Fibroblast of villous mesenchyme (primary cell): ENCODE results near the gene LUZP1. TPM values are rescaled to one million over a fixed set of nuclear protein-coding genes. Genes with fewer than 3 reads are reported as not detected.
A peak's percentile ranks its signal among the peaks of the same experiment; 100 is the strongest.

Source experiments
- DNase-seq: peaks from one replicate; pipeline ENCODE4 v3.0.0-alpha.2; 2010; ENCODE audit warnings: low read depth
- H3K4me3 ChIP-seq: 2 replicates; pipeline ENCODE4 v1.5.1; 2011; ENCODE audit warnings: low read depth, mild to moderate bottlenecking, low read length
- total RNA-seq: library from RNA; depleted of rRNA; stranded (reverse); fragments of >200 nt; gene quantifications from 2 replicates; pipeline ENCODE4 v1.2.3, GENCODE V29; 2012
- TF ChIP-seq, protein P1 (sequence below): IDR thresholded peaks from 2 replicates; pipeline ENCODE4 v1.5.1; 2012; ENCODE audit warnings: low read depth, mild to moderate bottlenecking, low read length; ENCODE audit not compliant: insufficient read depth

The LUZP1 gene
- total RNA-seq, 1 donor = 55.3 TPM

DNA sequence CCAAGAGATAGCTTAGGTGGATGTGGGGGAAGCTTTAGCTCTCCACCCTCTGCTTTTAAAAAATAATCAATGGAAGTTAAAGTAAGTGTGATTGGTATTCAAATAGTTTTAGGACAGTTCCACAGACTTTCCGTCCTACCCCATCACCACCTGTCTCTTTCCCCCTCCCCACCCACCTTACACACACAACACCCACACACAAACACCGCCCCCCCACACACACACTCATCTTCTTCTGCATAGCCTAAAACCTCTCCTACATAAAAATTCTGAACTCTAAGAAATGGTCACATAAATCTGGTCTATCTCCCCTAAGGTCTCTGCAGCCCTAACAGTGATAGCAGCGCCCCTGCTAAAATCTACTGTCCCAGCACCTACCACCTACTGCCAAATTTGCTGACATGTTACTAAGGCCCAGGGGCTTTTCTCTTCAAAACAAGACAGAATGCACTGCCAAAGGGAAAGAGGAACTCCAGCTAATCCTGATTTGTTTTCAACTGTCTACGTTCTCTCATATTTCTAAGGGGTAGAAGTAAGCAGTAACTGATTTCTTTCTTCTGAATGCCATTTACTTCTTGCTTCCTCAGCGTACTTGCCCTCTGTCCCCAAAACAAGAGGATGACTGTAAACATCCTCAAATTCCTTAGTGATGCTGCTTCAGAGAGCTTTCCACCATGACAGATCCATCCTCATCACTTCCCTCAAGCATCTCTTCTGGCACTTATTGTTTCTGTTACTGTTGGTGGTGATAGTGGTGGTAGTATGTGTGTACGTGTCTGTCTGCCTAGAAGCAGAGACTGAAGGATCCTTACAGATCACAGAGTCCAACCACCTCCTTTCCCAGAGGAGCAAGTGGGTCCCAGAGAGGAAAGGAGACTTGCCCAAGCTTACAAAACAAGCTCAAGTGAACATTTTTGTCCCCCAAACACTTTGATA is 56.8 kb downstream of the LUZP1 start:
- peak; percentile 17 for DNase-seq
- H3K4me3 ChIP-seq = no peak overlapping the region
- TF ChIP-seq, protein P1, sequence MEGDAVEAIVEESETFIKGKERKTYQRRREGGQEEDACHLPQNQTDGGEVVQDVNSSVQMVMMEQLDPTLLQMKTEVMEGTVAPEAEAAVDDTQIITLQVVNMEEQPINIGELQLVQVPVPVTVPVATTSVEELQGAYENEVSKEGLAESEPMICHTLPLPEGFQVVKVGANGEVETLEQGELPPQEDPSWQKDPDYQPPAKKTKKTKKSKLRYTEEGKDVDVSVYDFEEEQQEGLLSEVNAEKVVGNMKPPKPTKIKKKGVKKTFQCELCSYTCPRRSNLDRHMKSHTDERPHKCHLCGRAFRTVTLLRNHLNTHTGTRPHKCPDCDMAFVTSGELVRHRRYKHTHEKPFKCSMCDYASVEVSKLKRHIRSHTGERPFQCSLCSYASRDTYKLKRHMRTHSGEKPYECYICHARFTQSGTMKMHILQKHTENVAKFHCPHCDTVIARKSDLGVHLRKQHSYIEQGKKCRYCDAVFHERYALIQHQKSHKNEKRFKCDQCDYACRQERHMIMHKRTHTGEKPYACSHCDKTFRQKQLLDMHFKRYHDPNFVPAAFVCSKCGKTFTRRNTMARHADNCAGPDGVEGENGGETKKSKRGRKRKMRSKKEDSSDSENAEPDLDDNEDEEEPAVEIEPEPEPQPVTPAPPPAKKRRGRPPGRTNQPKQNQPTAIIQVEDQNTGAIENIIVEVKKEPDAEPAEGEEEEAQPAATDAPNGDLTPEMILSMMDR = no peak

DNA sequence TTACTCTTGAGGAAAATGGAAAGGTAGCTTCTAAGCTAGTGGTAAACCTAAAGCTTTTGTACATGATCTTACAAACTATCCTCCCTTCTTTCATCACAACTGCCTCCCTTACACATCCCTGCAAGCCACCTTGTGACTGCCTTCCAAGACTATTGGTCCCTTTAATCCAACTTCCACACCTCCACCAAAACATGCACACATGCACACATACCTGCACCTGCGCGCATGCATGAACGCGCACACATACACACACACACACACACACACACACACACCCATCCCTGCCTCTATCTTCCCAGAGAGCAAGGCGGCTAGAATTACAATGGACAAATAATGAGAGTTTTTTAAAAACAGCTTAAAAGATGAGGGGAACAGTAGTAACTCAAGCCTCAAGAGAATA is 58.3 kb downstream of the LUZP1 start:
- TF ChIP-seq, protein P1 = no peak
- H3K4me3 ChIP-seq = no peak overlapping the region
- no peak for DNase-seq

DNA sequence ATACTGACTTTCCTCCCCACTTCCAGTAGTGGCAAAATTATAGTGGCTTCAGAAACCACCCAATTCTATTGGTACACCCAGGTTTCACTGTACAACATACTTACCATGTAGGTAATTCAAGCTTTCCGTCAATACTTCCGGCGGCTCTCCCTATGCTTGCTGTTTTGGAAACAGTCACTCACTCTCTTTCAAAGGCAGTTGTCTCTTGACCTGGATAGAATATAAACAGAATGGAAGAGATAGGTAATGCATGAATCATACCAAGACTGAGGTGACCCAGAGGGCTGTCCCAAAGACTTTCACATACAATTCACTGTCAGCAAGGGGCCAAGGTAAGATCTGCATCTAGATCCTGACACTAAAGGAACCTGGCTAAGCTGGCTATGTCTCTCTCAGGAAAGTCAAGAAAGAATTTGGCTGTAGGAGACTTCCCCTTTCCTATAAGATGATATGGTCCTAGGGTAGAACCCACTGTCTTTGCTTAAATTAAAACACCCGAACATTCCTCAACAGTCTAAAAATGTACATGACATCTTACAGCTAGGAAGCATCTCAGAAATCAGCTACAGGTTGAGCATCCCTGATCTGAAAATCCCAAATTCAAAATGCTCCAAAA is 59.6 kb downstream of the LUZP1 start:
- no peak for DNase-seq
- TF ChIP-seq, protein P1 = no peak
- H3K4me3 ChIP-seq = no peak overlapping the region

DNA sequence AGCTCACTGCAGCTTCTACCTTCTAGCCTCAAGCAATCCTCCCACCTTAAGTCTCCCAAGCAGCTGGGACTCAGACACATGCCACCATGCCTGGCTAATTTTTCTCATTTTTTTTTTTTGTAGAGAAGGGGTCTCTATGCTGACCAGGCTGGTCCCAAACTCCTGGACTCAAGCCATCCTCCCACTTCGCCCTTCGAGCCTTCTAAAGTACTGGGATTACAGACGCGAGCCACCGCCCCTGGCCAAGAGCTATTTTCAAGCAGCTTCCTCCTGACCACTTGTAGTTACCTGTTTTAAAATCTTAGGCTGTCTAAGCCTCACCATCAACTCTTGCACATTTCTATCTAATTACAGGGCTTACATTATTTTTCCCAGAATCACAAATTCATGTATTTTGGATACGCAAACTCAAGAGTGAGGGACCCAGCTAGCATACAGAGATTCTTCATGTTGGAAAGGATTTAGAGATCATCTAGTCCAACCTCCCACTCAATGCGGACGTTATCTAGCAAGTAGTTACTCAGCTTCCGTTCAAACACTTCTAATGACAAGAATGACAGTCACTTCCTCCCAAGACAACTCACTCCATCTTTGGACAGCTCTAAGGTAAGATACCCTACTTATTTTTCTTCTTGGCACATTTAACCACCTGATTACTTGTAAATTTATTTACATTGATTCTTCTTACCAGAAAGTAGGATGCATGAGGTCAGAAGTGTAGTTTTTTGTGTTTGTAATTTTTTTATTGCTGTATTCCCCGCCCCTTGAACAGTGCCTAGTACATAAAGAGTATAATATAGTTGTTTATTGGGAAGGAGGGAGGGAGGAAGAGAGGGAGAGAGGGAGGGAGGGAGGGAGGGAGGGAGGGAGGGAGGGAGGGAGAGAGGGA is 65.4 kb downstream of the LUZP1 start:
- H3K4me3 ChIP-seq = no peak overlapping the region
- TF ChIP-seq, protein P1 = no peak
- DNase-seq = peak; percentile 48

DNA sequence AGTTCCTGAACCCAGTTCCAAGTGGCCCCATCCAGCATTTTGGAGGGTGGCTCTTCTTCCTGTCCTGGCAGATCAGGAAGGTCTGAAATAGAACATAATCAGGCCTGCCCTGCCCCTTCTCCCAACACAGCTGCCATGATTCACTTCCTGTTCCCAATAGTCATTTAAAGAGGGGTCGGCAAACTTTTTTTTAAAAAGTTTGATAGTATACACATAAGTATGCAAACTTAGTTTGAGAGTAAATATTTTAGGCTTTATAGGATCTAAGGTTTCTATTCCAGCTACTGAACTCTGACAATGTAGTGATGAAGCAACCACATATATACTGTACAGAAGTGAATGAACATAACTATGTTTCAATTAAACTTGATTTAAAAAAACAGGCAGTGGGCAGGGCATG is 66.4 kb downstream of the LUZP1 start:
- H3K4me3 ChIP-seq = no peak overlapping the region
- DNase-seq = peak; percentile 66
- TF ChIP-seq, protein P1 = no peak

DNA sequence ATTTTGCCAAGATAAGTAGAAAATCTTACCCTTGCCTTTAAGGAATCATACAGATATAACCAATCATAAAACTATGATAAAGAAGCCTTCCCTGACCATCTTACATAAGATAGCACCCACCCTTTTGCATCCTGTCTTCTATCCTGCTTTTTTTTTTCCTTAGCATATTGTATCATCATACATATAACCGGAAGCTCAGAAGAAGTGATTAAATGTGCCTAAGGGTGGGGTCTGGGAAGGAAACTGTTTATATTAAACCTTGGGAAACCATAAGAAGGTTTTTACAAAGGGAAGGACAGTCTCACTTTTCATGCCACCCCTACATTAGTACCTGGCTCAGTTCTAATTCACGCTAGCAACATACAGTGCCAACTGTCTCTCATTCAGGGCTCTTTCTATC is 66.8 kb downstream of the LUZP1 start:
- TF ChIP-seq, protein P1 = no peak
- H3K4me3 ChIP-seq = no peak overlapping the region
- DNase-seq = peak; percentile 69
